Sciatic nerve (tissue), 2 donors: ENCODE measurements around the gene LCN6. TPM values are rescaled to one million over a fixed set of nuclear protein-coding genes. Genes with fewer than 3 reads are reported as not detected.
A peak's percentile ranks its signal among the peaks of the same experiment; 100 is the strongest.

Source experiments
- ATAC-seq: fragments of 200-7000 bp; cut with Tn5 transposase; one replicate; pipeline ENCODE4 v1.9.1; 2020; ENCODE audit warnings: mild to moderate bottlenecking, moderate library complexity
- DNase-seq: peaks from one replicate; pipeline ENCODE4 v3.0.0-alpha.2; 2020; ENCODE audit warnings: low spot score
- intact Hi-C: fragments of 100-400 bp; cut with DNase I; formaldehyde crosslinking; loops from one replicate; pipeline ENCODE4 v1.14.2; 2022
- total RNA-seq: library from RNA; stranded (reverse); fragmentation: NEBNext Ultra II Directional; extraction: Animal tissue kit (Norgen Biotek cat#: 25700); gene quantifications from one replicate; pipeline ENCODE4 v1.2.1, GENCODE V29; 2021
- donor health status: DM: no; HTN: no; CAD: no.
- donor health status: DM: no; HTN: no; CAD: no.

The LCN6 gene
- total RNA-seq, 1 donor from 2014 or later: 7.0 TPM

- ATAC-seq: no peak
- DNase-seq: no peak
- intact Hi-C loops: no loop called here
Measured at GRCh38 chr9:136750526-136750925, 2.2 kb upstream of the LCN6 start.

GRCh38 chr9:136748666-136749611 is 614 bp upstream of the LCN6 start:
- peak; percentile 44 for ATAC-seq
- intact Hi-C loops: no loop called here
- no peak for DNase-seq

- ATAC-seq: no peak
- no peak for DNase-seq
- intact Hi-C loops: no loop called here
Measured at GRCh38 chr9:136747161-136748060, 914 bp downstream of the LCN6 start.

GRCh38 chr9:136746621-136747020 is 1.7 kb downstream of the LCN6 start:
- ATAC-seq (no peak), DNase-seq (no peak)
- intact Hi-C loops: no loop called here

GRCh38 chr9:136746155-136746490 is 2.2 kb downstream of the LCN6 start:
- intact Hi-C loops: no loop called here
- DNase-seq (no peak), ATAC-seq (no peak)

GRCh38 chr9:136745389-136746154 is 2.8 kb downstream of the LCN6 start:
- ATAC-seq (no peak), DNase-seq (no peak)
- intact Hi-C loops: no loop called here

- intact Hi-C loops: no loop called here
- DNase-seq (no peak), ATAC-seq (no peak)
Measured at GRCh38 chr9:136744773-136745172, 3.6 kb downstream of the LCN6 start.

GRCh38 chr9:136743639-136744211 is 4.6 kb downstream of the LCN6 start:
- no peak for DNase-seq
- ATAC-seq: no peak
- intact Hi-C loops: no loop called here

GRCh38 chr9:136742591-136743391 is 5.5 kb downstream of the LCN6 start, which contains the start of gene LCN10:
TSS of gene LCN10 (minus strand) at chr9:136742940. CDS start at chr9:136742903, 37 bp downstream.
- ATAC-seq: no peak
- intact Hi-C loops: no loop called here
- DNase-seq: no peak

- DNase-seq (no peak), ATAC-seq (peak; percentile 2)
- intact Hi-C loops: no loop called here
Measured at GRCh38 chr9:136741883-136742571, 6.3 kb downstream of the LCN6 start.

- ATAC-seq: peak; percentile 50
Measured at GRCh38 chr9:136740971-136741882, 7.1 kb downstream of the LCN6 start.

GRCh38 chr9:136740491-136740890 is 7.8 kb downstream of the LCN6 start:
- ATAC-seq: no peak
- intact Hi-C loops: no loop called here
- no peak for DNase-seq

More at GRCh38 chr9:136740971-136741882, 7.1 kb downstream of the LCN6 start:
- intact Hi-C loops: no loop called here
- DNase-seq: no peak

- ATAC-seq (no peak), DNase-seq (no peak)
- intact Hi-C loops: no loop called here
Measured at GRCh38 chr9:136740069-136740468, 8.3 kb downstream of the LCN6 start.

GRCh38 chr9:136739509-136739908 is 8.8 kb downstream of the LCN6 start:
- ATAC-seq (no peak), DNase-seq (no peak)
- intact Hi-C loops: no loop called here

GRCh38 chr9:136738960-136739359 is 9.4 kb downstream of the LCN6 start:
- DNase-seq: no peak
- intact Hi-C loops: no loop called here
- no peak for ATAC-seq

- ATAC-seq (no peak), DNase-seq (no peak)
- intact Hi-C loops: no loop called here
Measured at GRCh38 chr9:136735812-136736480, 12.4 kb downstream of the LCN6 start.
